K562 (cell line): Measurements from ENCODE around the gene RBMS3. TPM values are rescaled to one million over a fixed set of nuclear protein-coding genes. Genes with fewer than 3 reads are reported as not detected.

Experiments
- ATAC-seq: fragments of 200-7000 bp; cut with Tn5 transposase; 3 replicates; pipeline ENCODE4 v1.9.1; 2020; ENCODE audit warnings: moderate library complexity
- BruUV-seq: library from RNA; stranded (reverse); fragments of 400-500 nt; replicated peaks from 2 replicates; lab custom pipeline; 2021; lab: Mats Ljungman, UMichigan
- CTCF ChIA-PET: fragments of 300-600 bp; formaldehyde crosslinking; extraction: SDS; loops from one replicate; lab custom pipeline; 2021; ENCODE audit warnings: low intra/inter-chr PET ratio; lab: Yijun Ruan, JAX
- POLR2A ChIA-PET: fragments of 300-600, 350-650 bp; sonication (Branson Sonifier 250); formaldehyde crosslinking; extraction: SDS; loops from one replicate; lab custom pipeline; 2021; ENCODE audit warnings: antibody characterized with exemption, inconsistent platforms; lab: Yijun Ruan, JAX
- DNase-seq, 4 experiments: peaks; one replicate each; pipeline versions ENCODE4 v3.0.0 to v3.0.0-alpha.2; 2011 to 2018; ENCODE audit warnings: low spot score in 3 of 4, mixed read lengths in 3 of 4; ENCODE audit errors: extremely low read depth in 1 of 4
- FAIRE-seq: peaks from 2 replicates; lab custom pipeline; 2011; peaks lifted over from hg19 to GRCh38; lab: Jason Lieb, UNC
- H2AFZ ChIP-seq: 2 replicates; pipeline ENCODE4 v1.6.0; 2011; ENCODE audit warnings: low read depth, low read length, control low read depth, inconsistent platforms
- H3K27ac ChIP-seq: fragments of 200-600 bp; 3 replicates; pipeline ENCODE4 v1.8.0; 2011; ENCODE audit warnings: low read depth, mild to moderate bottlenecking, control low read depth, inconsistent platforms, low read length, moderate library complexity, mixed read lengths; ENCODE audit errors: extremely low read depth
- H3K27me3 ChIP-seq, 2 experiments: fragments of 300-600 bp in 1 of 2; 2 replicates in 1 of 2; 3 replicates in 1 of 2; pipeline versions ENCODE4 v1.6.0 to v1.8.0; 2011; ENCODE audit warnings: inconsistent platforms in 2 of 2, low read length in 2 of 2, mild to moderate bottlenecking in 1 of 2, mixed read lengths in 1 of 2, moderate library complexity in 1 of 2; ENCODE audit not compliant: control insufficient read depth in 2 of 2, insufficient read depth in 2 of 2
- H3K36me3 ChIP-seq: fragments of 300-600 bp; 3 replicates; pipeline ENCODE4 v1.8.0; 2011; ENCODE audit warnings: mild to moderate bottlenecking, low read length, inconsistent platforms; ENCODE audit not compliant: control insufficient read depth, insufficient read depth
- H3K4me1 ChIP-seq, 2 experiments: fragments of 200-600 bp in 1 of 2; replicated peaks in 1 of 2; 2 replicates in 1 of 2; 3 replicates in 1 of 2; pipeline versions ENCODE4 v1.5.1 to v1.8.0; 2011; ENCODE audit warnings: inconsistent platforms in 2 of 2, low read length in 2 of 2, mild to moderate bottlenecking in 1 of 2, mixed read lengths in 1 of 2, moderate library complexity in 1 of 2; ENCODE audit not compliant: control insufficient read depth in 2 of 2, insufficient read depth in 2 of 2
- H3K4me2 ChIP-seq: 2 replicates; pipeline ENCODE4 v1.6.1; 2011; ENCODE audit warnings: low read length, control low read depth, inconsistent platforms, mixed read lengths; ENCODE audit not compliant: insufficient read depth
- H3K4me3 ChIP-seq: fragments of 200-600 bp; sonication (generic), shearing (Covaris generic); 2 replicates; pipeline ENCODE4 v1.5.1; 2016; ENCODE audit warnings: control low read depth, inconsistent platforms
- H3K79me2 ChIP-seq: fragments of 200-600 bp; 3 replicates; pipeline ENCODE4 v1.8.0; 2011; ENCODE audit warnings: low read length, inconsistent platforms; ENCODE audit not compliant: control insufficient read depth, insufficient read depth
- H3K9ac ChIP-seq, 2 experiments: 2 replicates each; pipeline versions ENCODE4 v1.6.0 to v1.6.1; 2011; ENCODE audit warnings: low read depth in 2 of 2, low read length in 2 of 2, control low read depth in 1 of 2, inconsistent platforms in 1 of 2, mild to moderate bottlenecking in 1 of 2, mixed read lengths in 1 of 2; ENCODE audit not compliant: insufficient read depth in 1 of 2
- H3K9me1 ChIP-seq: one replicate; pipeline ENCODE4 v1.6.0; 2011; ENCODE audit warnings: inconsistent platforms, mild to moderate bottlenecking, low read length, moderate library complexity; ENCODE audit not compliant: control insufficient read depth, insufficient read depth
- H3K9me3 ChIP-seq: replicated peaks from 2 replicates; pipeline ENCODE4 v1.5.1; 2011; ENCODE audit warnings: low read depth, low read length, inconsistent platforms; ENCODE audit not compliant: control insufficient read depth, insufficient read depth
- H4K20me1 ChIP-seq: replicated peaks from 2 replicates; pipeline ENCODE4 v1.6.1; 2011; ENCODE audit warnings: low read length, inconsistent platforms, mixed read lengths; ENCODE audit not compliant: control insufficient read depth, insufficient read depth
- CXXC5 ChIP-seq: fragments of 250-450 bp; sonication (Bioruptor Pico); IDR thresholded peaks from 2 replicates; pipeline ENCODE4 v1.8.0; 2022; ENCODE audit warnings: inconsistent platforms, mild to moderate bottlenecking, moderate library complexity
- EP400 ChIP-seq: fragments of 450-650 bp; IDR thresholded peaks from 2 replicates; pipeline ENCODE4 v1.6.1; 2017; ENCODE audit warnings: antibody characterized with exemption, mild to moderate bottlenecking, moderate library complexity
- FOXJ2 ChIP-seq: fragments of 200-800 bp; sonication (Bioruptor generic); IDR thresholded peaks from 2 replicates; pipeline ENCODE4 v1.6.1; 2016; ENCODE audit warnings: missing genetic modification characterization, missing compliant biosample characterization
- HIVEP1 ChIP-seq: fragments of 250-450 bp; sonication (Bioruptor Pico); IDR thresholded peaks from 2 replicates; pipeline ENCODE4 v1.4.0; 2020; ENCODE audit warnings: mild to moderate bottlenecking
- MIER1 ChIP-seq: fragments of 450-650 bp; IDR thresholded peaks from 2 replicates; pipeline ENCODE4 v1.6.1; 2016; ENCODE audit warnings: antibody characterized with exemption, mild to moderate bottlenecking, low read depth
- MTA2 ChIP-seq: fragments of 450-650 bp; IDR thresholded peaks from 2 replicates; pipeline ENCODE4 v1.6.1; 2016; ENCODE audit warnings: low read depth
- NFATC3 ChIP-seq: fragments of 450-650 bp; IDR thresholded peaks from 2 replicates; pipeline ENCODE4 v1.6.1; 2017; ENCODE audit warnings: mild to moderate bottlenecking
- SRSF3 ChIP-seq: fragments of 200-400 bp; formaldehyde crosslinking; IDR thresholded peaks from 2 replicates; pipeline ENCODE4 v1.6.1; 2016; ENCODE audit warnings: mild to moderate bottlenecking, low read length, moderate library complexity; ENCODE audit not compliant: insufficient read depth
- ZBTB8A ChIP-seq: fragments of 450-650 bp; IDR thresholded peaks from 2 replicates; pipeline ENCODE4 v1.6.1; 2018; ENCODE audit warnings: mild to moderate bottlenecking, moderate library complexity; ENCODE audit not compliant: partially characterized antibody
- ZNF3 ChIP-seq: fragments of 250-450 bp; sonication (Bioruptor Pico); IDR thresholded peaks from 2 replicates; pipeline ENCODE4 v1.5.0; 2021; ENCODE audit warnings: mild to moderate bottlenecking, moderate library complexity
- ZNF444 ChIP-seq: fragments of 250-450 bp; sonication (Bioruptor Pico); IDR thresholded peaks from 2 replicates; pipeline ENCODE4 v1.4.0; 2020; ENCODE audit warnings: mild to moderate bottlenecking, moderate library complexity
- ZNF76 ChIP-seq: fragments of 250-450 bp; sonication (Bioruptor Pico); IDR thresholded peaks from 2 replicates; pipeline ENCODE4 v1.4.0; 2020; ENCODE audit warnings: mild to moderate bottlenecking, moderate library complexity, borderline replicate concordance
- WGBS: fragments of 100-300 bp; shearing (Covaris generic); methylation state at CpG from one replicate; pipeline ENCODE4 v1.1.6; 2016; ENCODE audit warnings: low coverage, mixed read lengths; ENCODE audit not compliant: insufficient coverage; ENCODE audit errors: missing lambda C conversion rate; 5-methylcytosine and 5-hydroxymethylcytosine counted together
- in situ Hi-C: fragments of 300-500 bp; cut with MboI; formaldehyde crosslinking; loops from 4 replicates; pipeline ENCODE4 v1.15.0; 2018; ENCODE audit warnings: inconsistent platforms, mixed read lengths
- intact Hi-C: fragments of 100-400 bp; cut with micrococcal nuclease; formaldehyde crosslinking; loops from 2 replicates; pipeline ENCODE4 v1.14.2; 2022
- polyA plus RNA-seq, 8 experiments: library from polyadenylated mRNA; depleted of rRNA in 4 of 8; stranded (reverse) in 5 of 8; unstranded in 3 of 8; fragments of >200 nt; fragmentation: Nextera tagmentation in 2 of 8; fragmentation: Illumina TruSeq in 1 of 8; extraction: Ambion mirVana in 2 of 8; extraction: Trizol in 1 of 8; gene quantifications; 2 replicates each; pipeline versions ENCODE4 v1.2.1 to v1.2.3, GENCODE V29; 2011 to 2014; ENCODE audit warnings: inconsistent platforms in 1 of 8, missing spikeins in 1 of 8
- total RNA-seq, 7 experiments: library from RNA; depleted of rRNA in 6 of 7; stranded (reverse); fragments of >200 nt in 6 of 7; fragmentation: Illumina TruSeq in 2 of 7; extraction: Trizol in 2 of 7; gene quantifications; 2 replicates each; pipeline versions ENCODE4 v1.2.1 to v1.2.3, GENCODE V29; 2011 to 2021; ENCODE audit warnings: low replicate concordance in 1 of 7
- TF ChIP-seq, protein P1 (sequence below): sonication (generic); formaldehyde crosslinking; IDR thresholded peaks from 2 replicates; pipeline ENCODE4 v1.8.0; 2022; ENCODE audit warnings: missing genetic modification reagents, mild to moderate bottlenecking, borderline replicate concordance
- TF ChIP-seq, protein P2 (sequence below): fragments of 250-450 bp; sonication (Bioruptor Pico); IDR thresholded peaks from 2 replicates; pipeline ENCODE4 v1.8.0; 2022; ENCODE audit warnings: inconsistent platforms
- TF ChIP-seq, protein P3 (sequence below): fragments of 250-450 bp; sonication (Bioruptor Pico); IDR thresholded peaks from 2 replicates; pipeline ENCODE4 v1.5.0; 2021
- TF ChIP-seq, protein P4 (sequence below): IDR thresholded peaks from 2 replicates; pipeline ENCODE4 v1.6.1; 2011; ENCODE audit warnings: borderline replicate concordance, low read depth, mild to moderate bottlenecking, moderate library complexity, low read length; ENCODE audit not compliant: insufficient read depth, poor library complexity, severe bottlenecking

Gene RBMS3
- total and polyA plus RNA-seq, 9 of the 15 experiments (the other 6 are each of a cell fraction or from before 2014, with no cell fraction given), result 0.20 TPM; not detected in 8

DNA sequence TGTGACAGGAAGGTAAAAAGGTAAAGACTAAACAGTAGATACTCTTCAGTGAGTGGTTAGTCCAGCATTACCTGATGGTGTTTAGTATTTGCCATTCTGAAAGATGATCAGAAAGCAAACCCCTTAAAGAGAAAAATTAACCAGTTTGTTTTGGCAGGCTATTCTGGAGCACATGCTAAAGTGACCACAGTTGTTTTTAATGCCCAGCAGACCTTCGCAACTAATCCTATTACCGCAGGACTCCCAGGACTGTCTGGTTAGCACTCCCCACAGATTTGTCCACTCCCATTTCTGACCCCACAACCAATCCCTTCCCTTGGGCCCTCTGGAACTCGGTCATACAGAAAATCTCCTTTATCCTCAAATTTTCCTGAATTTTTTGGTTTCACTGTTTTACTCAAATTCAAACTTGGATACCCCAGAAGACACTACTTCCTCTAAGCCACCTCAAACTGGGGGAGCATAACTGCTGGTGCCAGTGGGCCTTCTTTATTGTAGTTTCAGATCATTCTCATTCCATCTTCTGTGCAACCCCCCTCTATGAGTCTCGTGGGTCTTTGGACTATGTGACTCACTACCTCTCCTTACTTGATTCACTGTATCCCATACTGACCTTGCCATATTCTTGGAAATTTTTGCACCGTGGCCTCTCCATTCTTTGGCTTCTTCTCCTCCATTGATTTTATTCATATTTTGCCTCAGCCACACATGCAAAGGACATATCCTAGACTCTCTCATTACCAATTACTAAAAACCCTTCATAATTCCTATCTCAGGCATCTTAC lies 104.4 kb downstream of the RBMS3 start (continued):
- TF ChIP-seq, protein P1, sequence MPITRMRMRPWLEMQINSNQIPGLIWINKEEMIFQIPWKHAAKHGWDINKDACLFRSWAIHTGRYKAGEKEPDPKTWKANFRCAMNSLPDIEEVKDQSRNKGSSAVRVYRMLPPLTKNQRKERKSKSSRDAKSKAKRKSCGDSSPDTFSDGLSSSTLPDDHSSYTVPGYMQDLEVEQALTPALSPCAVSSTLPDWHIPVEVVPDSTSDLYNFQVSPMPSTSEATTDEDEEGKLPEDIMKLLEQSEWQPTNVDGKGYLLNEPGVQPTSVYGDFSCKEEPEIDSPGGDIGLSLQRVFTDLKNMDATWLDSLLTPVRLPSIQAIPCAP (CRISPR knock-in tag), result no peak

DNA sequence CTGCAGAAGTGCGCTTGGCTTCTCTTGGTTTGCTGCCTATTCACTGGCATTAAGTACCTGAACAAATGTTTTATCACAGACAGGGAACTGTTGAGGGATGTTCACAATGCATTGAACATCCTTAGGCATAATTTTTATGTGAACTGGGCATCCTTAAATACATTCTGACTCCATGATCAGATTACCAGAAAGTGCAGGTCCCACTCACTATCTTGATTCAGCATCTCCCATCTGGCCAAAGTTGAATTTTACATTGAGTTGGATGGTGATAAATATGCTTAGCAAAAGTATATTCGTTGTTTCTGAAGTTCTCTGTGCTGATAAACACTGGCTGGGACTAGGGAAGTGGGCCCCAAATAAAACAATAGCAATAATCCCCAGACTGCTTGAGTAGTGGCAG lies 108.5 kb downstream of the RBMS3 start:
- Histone ChIP-seq H3K9ac (no peak overlapping the region), H3K4me3 (no peak overlapping the region), H3K9me1 (no peaks in the 10 kb centered on the region), H3K79me2 (no peaks in the 10 kb centered on the region), H4K20me1 (no peaks in the 10 kb centered on the region), H3K9me3 (peaks cover 3% of the 10 kb centered on the region; the same call in 1 of the 2 replicates), H3K36me3 (no peaks in the 10 kb centered on the region), H2AFZ (no peak overlapping the region), H3K4me2 (no peak overlapping the region), H3K4me1 (no peaks in the 10 kb centered on the region), H3K27me3 (no peaks in the 10 kb centered on the region), H3K27ac (no peak overlapping the region)
- ATAC-seq, result no peak
- BruUV-seq, result no TSS peak
- FAIRE-seq, result no peak
- 0% methylated on average over 2 of the region's 2 CpGs for WGBS
- intact Hi-C loops (no loop called here), in situ Hi-C loops (no loop called here)
- CTCF ChIA-PET, result no interaction called here
- POLR2A ChIA-PET, result no interaction called here
- no peak for DNase-seq
- TF ChIP-seq, protein P2, sequence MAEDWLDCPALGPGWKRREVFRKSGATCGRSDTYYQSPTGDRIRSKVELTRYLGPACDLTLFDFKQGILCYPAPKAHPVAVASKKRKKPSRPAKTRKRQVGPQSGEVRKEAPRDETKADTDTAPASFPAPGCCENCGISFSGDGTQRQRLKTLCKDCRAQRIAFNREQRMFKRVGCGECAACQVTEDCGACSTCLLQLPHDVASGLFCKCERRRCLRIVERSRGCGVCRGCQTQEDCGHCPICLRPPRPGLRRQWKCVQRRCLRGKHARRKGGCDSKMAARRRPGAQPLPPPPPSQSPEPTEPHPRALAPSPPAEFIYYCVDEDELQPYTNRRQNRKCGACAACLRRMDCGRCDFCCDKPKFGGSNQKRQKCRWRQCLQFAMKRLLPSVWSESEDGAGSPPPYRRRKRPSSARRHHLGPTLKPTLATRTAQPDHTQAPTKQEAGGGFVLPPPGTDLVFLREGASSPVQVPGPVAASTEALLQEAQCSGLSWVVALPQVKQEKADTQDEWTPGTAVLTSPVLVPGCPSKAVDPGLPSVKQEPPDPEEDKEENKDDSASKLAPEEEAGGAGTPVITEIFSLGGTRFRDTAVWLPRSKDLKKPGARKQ (CRISPR knock-in tag), result no peak
- TF ChIP-seq CXXC5 (CRISPR knock-in tag) (no peak), HIVEP1 (CRISPR knock-in tag) (no peak), ZBTB8A (no peak), NFATC3 (no peak), SRSF3 (no peak), ZNF76 (no peak), MTA2 (no peak), FOXJ2 (tag) (no peak), EP400 (no peak), ZNF444 (no peak), ZNF3 (no peak), MIER1 (no peak)
- TF ChIP-seq, protein P3, sequence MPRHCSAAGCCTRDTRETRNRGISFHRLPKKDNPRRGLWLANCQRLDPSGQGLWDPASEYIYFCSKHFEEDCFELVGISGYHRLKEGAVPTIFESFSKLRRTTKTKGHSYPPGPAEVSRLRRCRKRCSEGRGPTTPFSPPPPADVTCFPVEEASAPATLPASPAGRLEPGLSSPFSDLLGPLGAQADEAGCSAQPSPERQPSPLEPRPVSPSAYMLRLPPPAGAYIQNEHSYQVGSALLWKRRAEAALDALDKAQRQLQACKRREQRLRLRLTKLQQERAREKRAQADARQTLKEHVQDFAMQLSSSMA (CRISPR knock-in tag), result no peak
- TF ChIP-seq, protein P4, sequence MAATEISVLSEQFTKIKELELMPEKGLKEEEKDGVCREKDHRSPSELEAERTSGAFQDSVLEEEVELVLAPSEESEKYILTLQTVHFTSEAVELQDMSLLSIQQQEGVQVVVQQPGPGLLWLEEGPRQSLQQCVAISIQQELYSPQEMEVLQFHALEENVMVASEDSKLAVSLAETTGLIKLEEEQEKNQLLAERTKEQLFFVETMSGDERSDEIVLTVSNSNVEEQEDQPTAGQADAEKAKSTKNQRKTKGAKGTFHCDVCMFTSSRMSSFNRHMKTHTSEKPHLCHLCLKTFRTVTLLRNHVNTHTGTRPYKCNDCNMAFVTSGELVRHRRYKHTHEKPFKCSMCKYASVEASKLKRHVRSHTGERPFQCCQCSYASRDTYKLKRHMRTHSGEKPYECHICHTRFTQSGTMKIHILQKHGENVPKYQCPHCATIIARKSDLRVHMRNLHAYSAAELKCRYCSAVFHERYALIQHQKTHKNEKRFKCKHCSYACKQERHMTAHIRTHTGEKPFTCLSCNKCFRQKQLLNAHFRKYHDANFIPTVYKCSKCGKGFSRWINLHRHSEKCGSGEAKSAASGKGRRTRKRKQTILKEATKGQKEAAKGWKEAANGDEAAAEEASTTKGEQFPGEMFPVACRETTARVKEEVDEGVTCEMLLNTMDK, result no peak
